Spleen (tissue), 11 donors: Measurements from ENCODE around the gene NPVF. TPM values are rescaled to one million over a fixed set of nuclear protein-coding genes. Genes with fewer than 3 reads are reported as not detected.

Source experiments
- DNase-seq: peaks from one replicate; pipeline ENCODE4 v3.0.0-alpha.2; 2020
- H3K27ac ChIP-seq, 8 donors: fragments of 200-600 bp; sonication (generic) in 7 of 8; 1 replicate in 4 of 8; 2 replicates in 4 of 8; pipeline versions ENCODE4 v1.5.0 to v1.8.0; 2016 to 2021; ENCODE audit warnings: inconsistent platforms in 4 of 8, mild to moderate bottlenecking in 4 of 8, moderate library complexity in 1 of 8
- H3K27me3 ChIP-seq, 7 donors: fragments of 200-600 bp; sonication (generic) in 6 of 7; replicated peaks in 1 of 7; 1 replicate in 4 of 7; 2 replicates in 3 of 7; pipeline versions ENCODE4 v1.5.0 to v1.8.0; 2016 to 2021; ENCODE audit warnings: inconsistent platforms in 3 of 7, mild to moderate bottlenecking in 1 of 7
- H3K36me3 ChIP-seq, 6 donors: fragments of 200-600 bp; sonication (generic) in 5 of 6; 1 replicate in 4 of 6; 2 replicates in 2 of 6; pipeline versions ENCODE4 v1.5.0 to v1.8.0; 2016 to 2021; ENCODE audit warnings: inconsistent platforms in 2 of 6
- H3K4me1 ChIP-seq, 6 donors: fragments of 200-600 bp; sonication (generic) in 5 of 6; 1 replicate in 3 of 6; 2 replicates in 3 of 6; pipeline versions ENCODE4 v1.5.0 to v1.8.0; 2016 to 2021; ENCODE audit warnings: inconsistent platforms in 3 of 6
- H3K4me3 ChIP-seq, 8 donors: fragments of 200-600 bp; sonication (generic) in 7 of 8; 1 replicate in 4 of 8; 2 replicates in 4 of 8; pipeline versions ENCODE4 v1.5.0 to v1.8.0; 2016 to 2021; ENCODE audit warnings: inconsistent platforms in 4 of 8, mild to moderate bottlenecking in 4 of 8, moderate library complexity in 2 of 8
- H3K9me3 ChIP-seq, 8 donors: fragments of 200-600 bp; sonication (generic) in 7 of 8; 1 replicate in 4 of 8; 2 replicates in 4 of 8; pipeline versions ENCODE4 v1.5.0 to v1.8.0; 2016 to 2021; ENCODE audit warnings: inconsistent platforms in 4 of 8
- CTCF ChIP-seq, 11 experiments: fragments of 200-600 bp in 7 of 11; fragments of 450-650 bp in 4 of 11; sonication (generic) in 4 of 11; IDR thresholded peaks in 8 of 11; conservative IDR thresholded peaks in 3 of 11; 1 replicate in 7 of 11; 2 replicates in 4 of 11; pipeline versions ENCODE4 v1.4.0 to v1.8.0; 2016 to 2021; ENCODE audit warnings: antibody characterized with exemption in 11 of 11, inconsistent platforms in 4 of 11, mild to moderate bottlenecking in 1 of 11
- POLR2A ChIP-seq, 3 donors: fragments of 450-650 bp; IDR thresholded peaks; one replicate each; pipeline ENCODE4 v1.5.1; 2017; ENCODE audit warnings: antibody characterized with exemption in 3 of 3, mild to moderate bottlenecking in 1 of 3
- POLR2AphosphoS5 ChIP-seq, 3 donors: sonication (generic); formaldehyde crosslinking; IDR thresholded peaks; one replicate each; pipeline ENCODE4 v1.5.1; 2017; ENCODE audit warnings: antibody characterized with exemption in 3 of 3
- WGBS, 5 donors: extraction: QIAGEN DNeasy Blood & Tissue Kit in 3 of 5; methylation state at CpG; one replicate each; pipeline versions ENCODE4 v1.1.5 to v1.1.7; 2013 to 2018; 5-methylcytosine and 5-hydroxymethylcytosine counted together
- intact Hi-C: fragments of 100-400 bp; cut with DNase I; formaldehyde crosslinking; loops from one replicate; pipeline ENCODE4 v1.15.0; 2023; ENCODE audit warnings: low total_unique reads
- polyA plus RNA-seq, 3 donors: library from polyadenylated mRNA; stranded (reverse); fragments of 200-250 nt; gene quantifications; one replicate each; pipeline ENCODE4 v1.2.1, GENCODE V29; 2013
- total RNA-seq, 7 donors: library from RNA; depleted of rRNA in 3 of 7; stranded (reverse); fragments of >200 nt in 3 of 7; fragmentation: NEBNext Ultra II Directional in 4 of 7; extraction: Animal tissue kit (Norgen Biotek cat#: 25700) in 4 of 7; gene quantifications; one replicate each; pipeline versions ENCODE4 v1.1.0 to v1.2.1, GENCODE V29; 2016 to 2021
- donor health status: healthy with polysubstance abuse.
- donor health status: DM: no; HTN: no; CAD: no; lungs with moderate emphysema.
- donor health status: DM: no; HTN: no; CAD: no.
- donor health status: Bipolar disorder and iron deficiency.
- donor health status: healthy.
- donor health status: DM: no; HTN: no; CAD: no.
- donor health status: DM: yes; HTN: yes; CAD: no.

The NPVF gene
- total and polyA plus RNA-seq, 10 donors = not detected

GRCh38 chr7:25256333-25256819 is 28.1 kb upstream of the NPVF start:
- H3K27me3 ChIP-seq = peaks cover 0 to 14% (median 0%) of the 10 kb centered on the region in 7 donors
- 73 to 90% (median 89%) methylated on average over 6 of the region's 6 CpGs for WGBS, 5 donors
- H3K4me3 ChIP-seq = no peak overlapping the region
- H3K9me3 ChIP-seq = no peaks in the 10 kb centered on the region
- TF ChIP-seq CTCF (IDR thresholded peaks at IDR 0.05 in 8 of 11, conservative IDR thresholded peaks at IDR 0.05 in 3 of 11) = no peak
- no peak for TF ChIP-seq POLR2A (IDR thresholded peaks at IDR 0.05)
- TF ChIP-seq POLR2AphosphoS5 (IDR thresholded peaks at IDR 0.05) = no peak
- intact Hi-C loops = loop anchor here (5.0 to 10.0 kb wide), 2 partner anchors 316 to 598 kb away; no protein-coding TSS in a partner anchor
- H3K4me1 ChIP-seq = peaks cover 9 to 21% (median 17%) of the 10 kb centered on the region in 6 donors
- H3K36me3 ChIP-seq = no peaks in the 10 kb centered on the region
- no peak overlapping the region for H3K27ac ChIP-seq
- no peak for DNase-seq

DNA sequence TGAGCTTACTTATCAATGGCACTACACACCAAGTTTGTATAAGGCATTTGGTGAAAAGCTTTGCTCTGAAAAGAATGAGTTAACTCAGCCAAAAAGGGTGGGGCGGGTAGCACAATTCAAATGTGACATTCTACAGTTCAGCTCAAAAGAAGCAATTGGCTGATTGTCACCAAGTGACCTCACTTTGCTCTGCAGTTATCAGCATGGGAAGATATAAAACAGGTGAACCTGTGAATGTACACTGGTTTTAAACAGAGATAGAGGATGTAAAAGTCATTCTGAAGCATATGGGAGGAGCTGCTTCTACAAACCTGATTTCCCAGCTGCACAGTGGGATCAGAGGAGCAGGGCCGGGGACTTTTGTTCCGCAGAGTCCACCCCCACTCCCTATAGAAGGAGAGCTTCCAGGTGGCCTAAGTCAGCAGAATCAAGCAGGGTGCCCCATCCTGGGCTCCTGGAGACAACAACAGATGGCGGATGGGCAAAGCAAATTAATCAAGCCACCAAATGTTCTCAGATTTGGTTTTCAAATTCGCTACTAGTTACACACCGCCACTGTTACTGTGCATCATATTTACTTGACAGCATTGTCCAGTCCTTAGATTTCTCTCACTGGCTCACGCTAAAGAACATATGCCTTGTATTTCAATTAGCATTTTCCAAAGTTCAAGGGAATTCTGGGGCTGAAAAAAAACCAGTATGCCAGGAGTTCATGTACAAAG is 27.5 kb upstream of the NPVF start:
- intact Hi-C loops = loop anchor here (5.0 to 10.0 kb wide), 2 partner anchors 317 to 599 kb away; no protein-coding TSS in a partner anchor
- TF ChIP-seq CTCF (IDR thresholded peaks at IDR 0.05 in 8 of 11, conservative IDR thresholded peaks at IDR 0.05 in 3 of 11) (no peak), POLR2AphosphoS5 (IDR thresholded peaks at IDR 0.05) (no peak), POLR2A (IDR thresholded peaks at IDR 0.05) (no peak)

GRCh38 chr7:25254604-25255003 is 26.3 kb upstream of the NPVF start:
- DNase-seq = no peak
- H3K4me1 ChIP-seq = peaks cover 0 to 3% (median 2%) of the 10 kb centered on the region in 6 donors
- H3K27me3 ChIP-seq = peaks cover 0 to 7% (median 0%) of the 10 kb centered on the region in 7 donors
- H3K9me3 ChIP-seq = no peaks in the 10 kb centered on the region
- no peak for TF ChIP-seq CTCF (IDR thresholded peaks at IDR 0.05 in 8 of 11, conservative IDR thresholded peaks at IDR 0.05 in 3 of 11)
- no peak for TF ChIP-seq POLR2A (IDR thresholded peaks at IDR 0.05)
- no peak overlapping the region for H3K4me3 ChIP-seq
- H3K36me3 ChIP-seq = no peaks in the 10 kb centered on the region
- intact Hi-C loops = loop anchor here (5.0 to 10.0 kb wide), 2 partner anchors 318 to 600 kb away; no protein-coding TSS in a partner anchor
- no peak overlapping the region for H3K27ac ChIP-seq
- WGBS, 5 donors = 88 to 94% (median 91%) methylated on average over 3 of the region's 3 CpGs

More for the DNA sequence above, 27.5 kb upstream of the NPVF start:
- no peak overlapping the region for H3K27ac ChIP-seq
- H3K9me3 ChIP-seq = no peaks in the 10 kb centered on the region
- 87 to 90% (median 89%) methylated on average over 7 of the region's 7 CpGs for WGBS, 5 donors
- DNase-seq = no peak
- H3K27me3 ChIP-seq = peaks cover 0 to 14% (median 0%) of the 10 kb centered on the region in 7 donors
- no peaks in the 10 kb centered on the region for H3K36me3 ChIP-seq
- H3K4me1 ChIP-seq = peaks cover 7 to 15% (median 13%) of the 10 kb centered on the region in 6 donors
- H3K4me3 ChIP-seq = no peak overlapping the region

- Histone ChIP-seq H3K9me3 (no peaks in the 10 kb centered on the region), H3K4me1 (no peaks in the 10 kb centered on the region), H3K36me3 (no peaks in the 10 kb centered on the region), H3K27ac (no peak overlapping the region), H3K27me3 (no peaks in the 10 kb centered on the region), H3K4me3 (no peak overlapping the region)
- TF ChIP-seq POLR2AphosphoS5 (IDR thresholded peaks at IDR 0.05) = no peak
- no peak for TF ChIP-seq CTCF (IDR thresholded peaks at IDR 0.05 in 8 of 11, conservative IDR thresholded peaks at IDR 0.05 in 3 of 11)
- no peak for TF ChIP-seq POLR2A (IDR thresholded peaks at IDR 0.05)
- 67 to 100% (median 83%) methylated on average over 1 of the region's 1 CpG for WGBS, 5 donors
- DNase-seq = no peak
- intact Hi-C loops = loop anchor here (10.0 kb wide), 1 partner anchor 601 kb away; no protein-coding TSS in a partner anchor
These were observed 25.4 kb upstream of the NPVF start for GRCh38 chr7:25253714-25254113.
